ENCODE data around the gene TREH. TPM values are rescaled to one million over a fixed set of nuclear protein-coding genes. Genes with fewer than 3 reads are reported as not detected.

Gene TREH
- polyA plus RNA-seq, 3 donors = not detected

- peak overlapping the region in 1 of 2 donors; percentile 23 for H3K4me3 Mint-ChIP-seq
- Histone ChIP-seq H3K4me2 (replicated peaks; ENCODE audit: extremely low read depth, low read length, poor library complexity, severe bottlenecking) (no peak overlapping the region), H3K36me3 (replicated peaks in 1 of 2; ENCODE audit: control insufficient read depth in 1 of 2, insufficient read depth in 2 of 2, low read length in 2 of 2) (no peaks in the 10 kb centered on the region), H3K4me1 (ENCODE audit: control insufficient read depth in 1 of 2, insufficient read depth in 2 of 2, low read length in 2 of 2) (no peaks in the 10 kb centered on the region), H3K27ac (ENCODE audit: low read depth in 1 of 2, low read length in 2 of 2) (no peak overlapping the region), H4K20me1 (ENCODE audit: insufficient read depth, low read length) (no peaks in the 10 kb centered on the region), H3K9ac (ENCODE audit: insufficient read depth, low read length, poor library complexity, severe bottlenecking) (no peak overlapping the region), H3K79me2 (ENCODE audit: insufficient read depth, low read length) (no peaks in the 10 kb centered on the region), H3K4me3 (replicated peaks in 1 of 3; ENCODE audit: low read depth in 2 of 3, low read length in 3 of 3) (no peak overlapping the region), H3K9me3 (replicated peaks in 1 of 2; ENCODE audit: control insufficient read depth in 1 of 2, insufficient read depth in 1 of 2, low read length in 2 of 2) (no peaks in the 10 kb centered on the region), H3K27me3 (ENCODE audit: control insufficient read depth in 2 of 2, insufficient read depth in 2 of 2, low read length in 2 of 2) (no peaks in the 10 kb centered on the region), H2AFZ (ENCODE audit: insufficient read depth, low read depth, low read length, poor library complexity, severe bottlenecking) (no peak overlapping the region)
- H3K9me3 Mint-ChIP-seq = no peaks in the 10 kb centered on the region
- no peak overlapping the region for H3K27ac Mint-ChIP-seq
- 100% methylated on average over 3 of the region's 5 CpGs for WGBS (ENCODE audit: insufficient coverage)
- no peaks in the 10 kb centered on the region for H3K4me1 Mint-ChIP-seq
- intact Hi-C loops (cut with micrococcal nuclease) = no loop called here
- H3K36me3 Mint-ChIP-seq = no peaks in the 10 kb centered on the region
- DNase-seq = no peak
- TF ChIP-seq CTCF (IDR thresholded peaks at IDR 0.05) = no peak
- peaks cover 0 to 10% (median 5%) of the 10 kb centered on the region in 3 donors for H3K27me3 Mint-ChIP-seq (ENCODE audit: low read depth in 3 of 3)
Measured at GRCh38 chr11:118648291-118648690, 31.2 kb downstream of the TREH start.

GRCh38 chr11:118646393-118646792, 33.1 kb downstream of the TREH start:
- Histone ChIP-seq H3K79me2 (ENCODE audit: insufficient read depth, low read length) (no peaks in the 10 kb centered on the region), H2AFZ (ENCODE audit: insufficient read depth, low read depth, low read length, poor library complexity, severe bottlenecking) (no peak overlapping the region), H3K27me3 (ENCODE audit: control insufficient read depth in 2 of 2, insufficient read depth in 2 of 2, low read length in 2 of 2) (no peaks in the 10 kb centered on the region), H3K4me2 (replicated peaks; ENCODE audit: extremely low read depth, low read length, poor library complexity, severe bottlenecking) (no peak overlapping the region), H3K4me1 (ENCODE audit: control insufficient read depth in 1 of 2, insufficient read depth in 2 of 2, low read length in 2 of 2) (no peaks in the 10 kb centered on the region), H3K4me3 (replicated peaks in 1 of 3; ENCODE audit: low read depth in 2 of 3, low read length in 3 of 3) (no peak overlapping the region), H4K20me1 (ENCODE audit: insufficient read depth, low read length) (no peaks in the 10 kb centered on the region), H3K9me3 (replicated peaks in 1 of 2; ENCODE audit: control insufficient read depth in 1 of 2, insufficient read depth in 1 of 2, low read length in 2 of 2) (no peaks in the 10 kb centered on the region), H3K27ac (ENCODE audit: low read depth in 1 of 2, low read length in 2 of 2) (no peak overlapping the region), H3K9ac (ENCODE audit: insufficient read depth, low read length, poor library complexity, severe bottlenecking) (no peak overlapping the region), H3K36me3 (replicated peaks in 1 of 2; ENCODE audit: control insufficient read depth in 1 of 2, insufficient read depth in 2 of 2, low read length in 2 of 2) (no peaks in the 10 kb centered on the region)
- DNase-seq = no peak
- no peak for TF ChIP-seq CTCF (IDR thresholded peaks at IDR 0.05)
- H3K27ac Mint-ChIP-seq = no peak overlapping the region
- H3K4me1 Mint-ChIP-seq = no peaks in the 10 kb centered on the region
- H3K36me3 Mint-ChIP-seq = no peaks in the 10 kb centered on the region
- intact Hi-C loops (cut with micrococcal nuclease) = no loop called here
- H3K4me3 Mint-ChIP-seq = no peak overlapping the region
- H3K27me3 Mint-ChIP-seq (ENCODE audit: low read depth in 3 of 3) = peaks cover 0 to 8% (median 5%) of the 10 kb centered on the region in 3 donors
- no peaks in the 10 kb centered on the region for H3K9me3 Mint-ChIP-seq
- 94% methylated on average over 3 of the region's 3 CpGs for WGBS (ENCODE audit: insufficient coverage)

All from CD14-positive monocyte (primary cell).